Measurements from ENCODE around the gene RCAN2.

The RCAN2 gene

GRCh38 chr6:46204880-46205650 is 286.2 kb downstream of the RCAN2 start:
- DNase-seq = no peak

GRCh38 chr6:46203391-46204177 is 287.7 kb downstream of the RCAN2 start:
- DNase-seq = no peak

GRCh38 chr6:46201702-46202101 is 289.5 kb downstream of the RCAN2 start:
- DNase-seq = no peak

GRCh38 chr6:46199387-46199786 is 291.9 kb downstream of the RCAN2 start:
- DNase-seq = no peak

DNA sequence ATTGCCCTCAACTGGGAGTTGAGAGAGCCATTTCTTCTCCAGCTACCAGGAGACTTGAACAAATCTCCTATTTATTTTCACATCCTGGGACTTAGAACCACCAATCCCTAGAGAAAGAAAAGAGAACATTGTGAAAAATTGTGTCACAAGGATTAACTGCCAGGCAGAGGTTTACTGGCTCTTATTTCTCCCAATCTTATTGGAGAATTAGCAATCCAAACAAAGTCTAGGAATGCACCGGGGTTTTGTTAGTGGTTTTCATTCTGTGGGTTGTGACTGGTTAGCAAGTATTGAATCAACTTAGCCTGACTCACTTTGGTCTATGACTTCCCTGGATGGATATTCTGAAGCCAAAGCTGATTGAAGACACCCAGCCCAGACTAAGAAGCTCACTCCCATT is 299.3 kb downstream of the RCAN2 start:
- DNase-seq = no peak

DNA sequence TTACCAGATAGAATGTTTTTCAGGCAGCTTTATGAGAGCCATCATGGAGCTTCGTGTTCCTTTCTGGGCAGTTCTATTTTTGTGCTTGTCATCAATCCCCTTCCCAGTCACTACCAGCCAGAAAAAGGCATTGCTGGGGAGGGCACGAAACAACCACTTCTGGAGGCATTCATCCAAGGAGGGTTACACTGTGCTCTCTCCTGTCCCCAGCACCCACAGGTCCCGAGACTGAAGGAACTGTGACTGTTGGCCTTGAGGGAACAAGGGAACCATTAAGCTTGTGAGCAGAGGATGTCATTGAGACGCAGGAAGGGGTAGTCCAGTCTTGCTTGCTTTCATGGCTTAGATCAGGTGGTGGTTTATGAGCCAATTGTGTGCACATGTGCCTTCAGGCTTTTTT is 300.4 kb downstream of the RCAN2 start:
- no peak for DNase-seq

GRCh38 chr6:46189726-46190125 is 301.5 kb downstream of the RCAN2 start:
- no peak for DNase-seq

DNA sequence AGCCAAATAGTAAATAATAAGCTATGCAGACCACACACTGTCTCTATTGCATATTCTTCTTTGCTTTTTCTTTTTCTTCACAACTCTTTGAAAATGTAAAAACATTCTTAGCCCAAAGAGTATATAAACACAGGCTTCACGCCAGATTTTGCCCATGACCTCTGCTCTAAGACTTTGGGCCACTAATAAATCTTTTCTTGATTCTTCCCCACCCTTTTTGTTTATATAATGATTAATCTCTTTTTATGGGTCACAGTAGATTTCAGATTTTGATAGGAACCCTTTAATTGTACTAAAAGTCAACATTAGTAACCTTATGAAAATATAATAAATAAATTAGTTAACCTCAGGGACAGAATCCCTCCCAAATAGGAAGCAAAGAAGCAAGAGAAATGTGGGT is 304.7 kb downstream of the RCAN2 start:
- no peak for DNase-seq

GRCh38 chr6:46184114-46184513 is 307.1 kb downstream of the RCAN2 start:
- DNase-seq = no peak

GRCh38 chr6:46175976-46176375 is 315.3 kb downstream of the RCAN2 start:
- no peak for DNase-seq

DNA sequence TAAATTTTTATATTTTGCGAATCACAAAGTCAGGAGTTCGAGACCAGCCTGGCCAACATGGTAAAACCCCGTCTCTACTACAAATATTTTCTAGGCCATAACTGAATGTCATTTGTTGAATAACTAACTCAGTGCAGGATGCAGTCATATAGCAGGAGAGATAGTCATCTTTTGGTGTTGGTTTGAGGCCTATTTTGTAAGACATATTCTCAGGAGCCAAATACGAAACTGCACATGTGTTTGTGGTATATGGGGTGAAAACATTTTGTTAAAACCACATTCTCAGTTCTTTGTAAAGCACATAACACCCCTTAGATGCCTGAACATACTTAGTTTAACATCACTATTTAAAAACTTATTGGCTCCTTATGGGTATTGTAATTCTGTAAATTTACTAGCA is 315.8 kb downstream of the RCAN2 start:
- no peak for DNase-seq

- DNase-seq = no peak
These were observed 316.3 kb downstream of the RCAN2 start for GRCh38 chr6:46174904-46175303.

GRCh38 chr6:46172176-46172575 is 319.1 kb downstream of the RCAN2 start:
- DNase-seq = no peak
